Mesendoderm (in vitro differentiated cells): Measurements from ENCODE around the gene NAV2. TPM values are rescaled to one million over a fixed set of nuclear protein-coding genes. Genes with fewer than 3 reads are reported as not detected.

ENCODE experiments used
- small RNA-seq: library from polyadenylated mRNA; stranded (forward); fragments of <200 nt; extraction: miRNeasy Mini kit (QIAGEN cat#:217004); gene quantifications from one replicate; pipeline ENCODE3, GENCODE V24; 2013; ENCODE audit not compliant: insufficient read depth

The NAV2 gene

Small RNAs within 50 kb of the gene (small RNA-seq; reads per million reads assigned to genes)
- gene MIR4694, result not detected
